CD4-positive, alpha-beta T cell treated with Interleukin-2 at 100 ng/mL for 4 hours (primary cell): Measurements from ENCODE around the gene DUS4L.
"Not testable (repeated sequence)": the region's sequence is repeated elsewhere in the genome, so short reads cannot be mapped to it uniquely, and the experiment has no call there.

ENCODE experiments used
- DNase-seq: peaks from one replicate; pipeline ENCODE4 v3.0.0-alpha.2; 2020; ENCODE audit warnings: low spot score

Gene DUS4L

GRCh38 chr7:107563775-107564552, at the start of gene DUS4L, which contains the start of gene COG5:
Gene DUS4L, plus strand, starts transcription at chr7:107563971. Its CDS starts 3,100 bp downstream, at chr7:107567071.
Gene COG5, minus strand, starts transcription at chr7:107563920. Its CDS starts 24 bp downstream, at chr7:107563896.
- DNase-seq, result peak; percentile 82

GRCh38 chr7:107526672-107527071, 37.1 kb upstream of the DUS4L start:
- no peak for DNase-seq

GRCh38 chr7:107527196-107527595, 36.6 kb upstream of the DUS4L start:
- no peak for DNase-seq

- no peak for DNase-seq
Observed at GRCh38 chr7:107528461-107528860, 35.3 kb upstream of the DUS4L start.

- no peak for DNase-seq
Observed at GRCh38 chr7:107530751-107531150, 33.0 kb upstream of the DUS4L start.

GRCh38 chr7:107534139-107534538, 29.6 kb upstream of the DUS4L start:
- no peak for DNase-seq

- DNase-seq, result not testable (repeated sequence)
Observed at GRCh38 chr7:107537228-107537627, 26.5 kb upstream of the DUS4L start.

GRCh38 chr7:107538001-107538400, 25.8 kb upstream of the DUS4L start:
- DNase-seq, result no peak

- DNase-seq, result no peak
Observed at GRCh38 chr7:107543338-107543993, 20.3 kb upstream of the DUS4L start.

- DNase-seq, result no peak
Observed at GRCh38 chr7:107544848-107545591, 18.8 kb upstream of the DUS4L start.

GRCh38 chr7:107551936-107552335, 11.8 kb upstream of the DUS4L start:
- no peak for DNase-seq

GRCh38 chr7:107555893-107556292, 7.9 kb upstream of the DUS4L start:
- DNase-seq, result no peak

GRCh38 chr7:107559864-107560263, 3.9 kb upstream of the DUS4L start:
- DNase-seq, result no peak

GRCh38 chr7:107560898-107561516, 2.8 kb upstream of the DUS4L start:
- DNase-seq, result peak; percentile 17

GRCh38 chr7:107563081-107563774, 543 bp upstream of the DUS4L start:
- DNase-seq, result peak; percentile 2

GRCh38 chr7:107564553-107565298, 955 bp downstream of the DUS4L start:
- no peak for DNase-seq

GRCh38 chr7:107570298-107570697, 6.5 kb downstream of the DUS4L start:
- DNase-seq, result no peak

GRCh38 chr7:107573537-107573936, 9.8 kb downstream of the DUS4L start:
- no peak for DNase-seq

- DNase-seq, result no peak
Observed at GRCh38 chr7:107579554-107579884, 15.7 kb downstream of the DUS4L start.

- DNase-seq, result peak; percentile 61
Observed at GRCh38 chr7:107579885-107580715, 16.3 kb downstream of the DUS4L start, which contains the start of gene BCAP29. Gene BCAP29, plus strand, starts transcription at chr7:107580246. Its CDS starts 527 bp downstream, at chr7:107580773.
